Measurements from ENCODE around the gene BICDL1. TPM values are rescaled to one million over a fixed set of nuclear protein-coding genes. Genes with fewer than 3 reads are reported as not detected.
A peak's percentile ranks its signal among the peaks of the same experiment; 100 is the strongest.

Gene BICDL1
- total RNA-seq, 2 experiments from 2014 or later = 98.5 to 100 TPM

DNA sequence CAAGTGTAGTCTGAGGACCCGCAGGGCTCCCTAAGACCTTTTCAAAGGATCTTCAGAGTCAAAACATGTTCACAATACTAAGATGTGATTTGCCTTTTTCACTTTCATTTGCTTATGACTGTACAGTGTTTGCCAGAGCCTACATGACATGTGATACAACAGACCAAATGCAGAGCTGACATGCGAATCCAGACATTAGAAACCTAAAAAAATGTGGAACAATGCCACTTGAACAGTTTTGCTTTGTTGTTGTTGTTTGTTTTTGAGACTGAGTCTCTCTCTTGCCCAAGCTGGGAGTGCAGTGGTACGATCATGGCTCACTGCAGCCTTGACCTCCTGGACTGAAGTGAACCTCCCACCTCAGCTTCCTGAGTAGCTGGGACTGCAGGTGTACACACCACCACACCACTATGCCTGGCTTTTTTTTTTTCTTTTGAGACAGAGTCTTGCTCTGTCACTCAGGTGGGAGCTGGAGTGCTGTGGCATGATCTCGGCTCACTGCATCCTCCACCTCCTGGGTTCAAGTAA is 132.8 kb downstream of the BICDL1 start:
- no peaks in the 10 kb centered on the region for H3K9me3 Mint-ChIP-seq
- H3K36me3 Mint-ChIP-seq = peaks cover 6% of the 10 kb centered on the region
- DNase-seq (no peak), ATAC-seq (ENCODE audit: low read depth) (peak; percentile 18)
- POLR2A ChIA-PET = interaction anchor here (0.7 to 4.0 kb wide), 6 partner anchors 11 to 169 kb away, joined by 3 to 16 read pairs (median 8); partner anchors contain the start of genes RNU4-2 and RPLP0
- peak overlapping the region; percentile 71 for H3K27ac Mint-ChIP-seq
- peak overlapping the region; percentile 38 for H3K4me3 Mint-ChIP-seq
- H3K27me3 Mint-ChIP-seq = no peaks in the 10 kb centered on the region
- peaks cover 49% of the 10 kb centered on the region for H3K4me1 Mint-ChIP-seq

DNA sequence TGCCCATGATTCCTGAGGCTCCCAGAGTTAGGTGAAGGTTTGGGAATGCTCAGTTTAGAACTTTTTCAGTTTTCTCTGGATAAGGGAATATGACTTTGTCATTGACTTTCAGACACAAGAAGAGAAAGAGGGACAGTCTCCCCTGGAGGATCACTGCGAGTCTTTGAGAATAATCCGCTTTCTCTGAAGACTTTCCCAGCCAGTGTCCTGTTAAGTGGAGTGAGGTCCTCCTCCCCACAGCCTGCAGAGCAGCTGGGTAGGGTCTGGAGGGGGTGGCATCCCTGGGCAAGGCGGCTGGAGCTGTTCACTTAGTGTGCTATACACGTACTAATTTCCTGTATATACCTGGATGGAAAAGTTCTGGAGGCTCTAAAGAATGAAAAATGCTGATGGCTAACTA is 136.0 kb downstream of the BICDL1 start:
- Mint-ChIP-seq H3K36me3 (peaks cover 15% of the 10 kb centered on the region), H3K4me1 (peaks cover 32% of the 10 kb centered on the region), H3K9me3 (no peaks in the 10 kb centered on the region), H3K4me3 (no peak overlapping the region), H3K27me3 (no peaks in the 10 kb centered on the region), H3K27ac (no peak overlapping the region)
- POLR2A ChIA-PET = interaction anchor here (0.7 to 2.3 kb wide), 2 partner anchors 21 to 76 kb away, joined by 3 to 8 read pairs; partner anchors contain the start of gene RPLP0
- DNase-seq = no peak
- ATAC-seq (ENCODE audit: low read depth) = no peak

DNA sequence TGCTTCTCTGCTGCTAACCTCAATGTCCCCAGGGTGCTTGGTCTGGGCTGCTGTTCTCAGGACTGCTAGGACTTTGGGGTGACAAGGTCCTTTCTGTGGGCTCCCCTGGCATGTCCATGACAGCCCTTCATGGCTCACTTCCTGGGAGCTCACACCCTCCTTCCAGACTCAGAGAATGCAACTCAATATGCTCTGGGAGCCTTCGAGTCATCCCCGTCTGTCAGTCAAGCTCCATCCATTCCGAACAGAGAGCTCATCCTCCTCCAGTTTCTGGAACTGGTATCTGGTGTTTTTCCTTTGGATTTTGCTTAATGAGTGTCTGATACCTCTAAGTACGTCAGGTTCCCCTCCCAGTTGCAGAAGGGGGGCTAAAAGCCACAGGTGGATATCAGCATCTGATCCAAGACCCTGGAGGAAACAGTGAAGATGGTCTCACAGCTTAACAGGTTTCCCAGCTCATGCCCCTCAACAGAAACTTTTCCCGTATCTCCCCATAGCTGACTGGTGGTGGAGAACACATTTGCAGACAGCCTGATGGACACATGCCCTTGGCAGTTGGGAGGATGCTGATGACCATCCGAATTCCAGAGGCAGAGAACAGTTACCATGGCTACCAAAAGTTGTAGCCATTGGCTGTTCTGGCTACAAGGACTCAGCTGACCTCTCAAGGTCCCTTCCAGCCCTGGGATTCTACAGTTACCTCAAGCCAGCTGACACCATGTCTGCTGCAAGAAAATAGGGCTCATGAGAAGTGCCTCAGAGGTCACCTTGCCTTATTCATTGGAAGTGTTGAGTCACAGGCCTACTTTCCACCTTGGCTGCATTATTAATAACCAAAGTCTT is 137.0 kb downstream of the BICDL1 start:
- Mint-ChIP-seq H3K4me1 (peaks cover 24% of the 10 kb centered on the region), H3K9me3 (no peaks in the 10 kb centered on the region), H3K27me3 (no peaks in the 10 kb centered on the region), H3K4me3 (no peak overlapping the region), H3K36me3 (peaks cover 15% of the 10 kb centered on the region), H3K27ac (no peak overlapping the region)
- no peak for DNase-seq
- POLR2A ChIA-PET = interaction anchor here (0.7 to 2.3 kb wide), 5 partner anchors 9 to 166 kb away, joined by 3 to 8 read pairs (median 3); partner anchors contain the start of genes RNU4-2 and RPLP0
- ATAC-seq (ENCODE audit: low read depth) = no peak

DNA sequence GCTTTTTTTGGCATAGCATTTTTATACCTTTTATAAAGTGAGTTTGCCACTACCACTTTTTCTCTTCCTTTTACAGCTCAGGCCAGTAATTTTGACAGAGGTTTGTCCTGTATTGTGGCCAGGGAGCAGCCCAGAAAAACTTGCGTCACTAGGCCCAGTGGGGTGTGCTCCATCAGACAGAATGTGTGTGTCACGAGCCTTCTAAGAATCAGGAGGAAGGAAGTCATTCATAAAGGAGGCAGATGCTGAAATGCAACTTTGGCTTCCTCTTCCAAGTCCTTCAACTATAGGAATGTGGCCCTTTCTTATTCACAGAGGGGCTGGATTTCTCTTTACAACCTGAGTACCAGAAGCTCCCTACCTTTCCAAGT is 137.6 kb downstream of the BICDL1 start:
- Mint-ChIP-seq H3K4me1 (peaks cover 18% of the 10 kb centered on the region), H3K4me3 (no peak overlapping the region), H3K27ac (peak overlapping the region; percentile 48), H3K9me3 (no peaks in the 10 kb centered on the region), H3K27me3 (no peaks in the 10 kb centered on the region), H3K36me3 (peaks cover 16% of the 10 kb centered on the region)
- DNase-seq (no peak), ATAC-seq (ENCODE audit: low read depth) (no peak)
- POLR2A ChIA-PET = interaction anchor here (1.0 to 1.6 kb wide), 3 partner anchors 12 to 165 kb away, joined by 3 to 5 read pairs (median 3); partner anchors contain the start of gene RNU4-2

DNA sequence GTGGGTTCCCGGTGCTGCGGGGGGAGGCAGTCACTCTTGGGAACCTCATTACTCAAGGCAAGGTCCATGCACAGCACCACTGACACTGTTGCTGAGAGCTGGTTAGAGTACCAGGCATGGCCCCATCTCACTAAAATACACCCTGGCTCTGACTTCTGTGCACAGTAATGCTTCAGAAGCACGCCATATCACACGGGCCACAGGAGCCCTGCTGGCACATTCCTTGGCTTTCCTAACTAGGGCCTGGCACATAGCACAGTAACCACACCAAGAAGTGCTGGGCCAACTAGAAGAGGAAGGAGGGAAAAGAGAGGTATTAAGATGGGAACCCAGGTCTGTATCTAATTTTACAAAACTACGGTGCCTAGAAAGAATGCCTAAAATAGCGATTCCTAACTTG is 141.0 kb downstream of the BICDL1 start:
- peaks cover 20% of the 10 kb centered on the region for H3K36me3 Mint-ChIP-seq
- H3K9me3 Mint-ChIP-seq = no peaks in the 10 kb centered on the region

DNA sequence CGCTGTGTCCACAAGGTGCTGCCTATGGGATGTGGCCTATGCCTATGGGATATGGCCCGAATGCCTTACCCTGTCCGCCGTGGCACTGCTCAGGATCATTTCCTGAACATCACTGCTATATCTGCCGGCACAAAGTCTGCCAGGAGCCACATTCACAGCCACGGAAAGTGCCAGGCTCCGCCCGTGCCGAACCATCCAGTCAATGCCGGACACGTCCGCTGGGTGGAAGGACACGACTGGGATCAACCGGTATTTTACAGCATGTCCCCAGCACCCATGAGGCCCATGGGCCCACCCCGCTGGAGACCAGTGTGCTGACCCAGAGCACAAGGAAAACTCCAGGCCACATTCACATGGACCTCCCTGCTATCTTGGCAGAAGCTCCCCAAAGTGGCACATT is 142.1 kb downstream of the BICDL1 start:
- Mint-ChIP-seq H3K27ac (no peak overlapping the region), H3K4me1 (peaks cover 1% of the 10 kb centered on the region), H3K9me3 (no peaks in the 10 kb centered on the region), H3K36me3 (peaks cover 22% of the 10 kb centered on the region), H3K27me3 (no peaks in the 10 kb centered on the region), H3K4me3 (no peak overlapping the region)
- DNase-seq = no peak
- POLR2A ChIA-PET = interaction anchor here (1.1 to 1.5 kb wide), 2 partner anchors 20 to 70 kb away, joined by 4 to 5 read pairs; partner anchors contain the start of gene RPLP0
- ATAC-seq (ENCODE audit: low read depth) = no peak

More for the DNA sequence above, 141.0 kb downstream of the BICDL1 start:
- no peak overlapping the region for H3K4me3 Mint-ChIP-seq
- no peak overlapping the region for H3K27ac Mint-ChIP-seq
- no peaks in the 10 kb centered on the region for H3K27me3 Mint-ChIP-seq
- ATAC-seq (ENCODE audit: low read depth) (no peak), DNase-seq (no peak)
- POLR2A ChIA-PET = no interaction called here
- H3K4me1 Mint-ChIP-seq = peaks cover 1% of the 10 kb centered on the region

DNA sequence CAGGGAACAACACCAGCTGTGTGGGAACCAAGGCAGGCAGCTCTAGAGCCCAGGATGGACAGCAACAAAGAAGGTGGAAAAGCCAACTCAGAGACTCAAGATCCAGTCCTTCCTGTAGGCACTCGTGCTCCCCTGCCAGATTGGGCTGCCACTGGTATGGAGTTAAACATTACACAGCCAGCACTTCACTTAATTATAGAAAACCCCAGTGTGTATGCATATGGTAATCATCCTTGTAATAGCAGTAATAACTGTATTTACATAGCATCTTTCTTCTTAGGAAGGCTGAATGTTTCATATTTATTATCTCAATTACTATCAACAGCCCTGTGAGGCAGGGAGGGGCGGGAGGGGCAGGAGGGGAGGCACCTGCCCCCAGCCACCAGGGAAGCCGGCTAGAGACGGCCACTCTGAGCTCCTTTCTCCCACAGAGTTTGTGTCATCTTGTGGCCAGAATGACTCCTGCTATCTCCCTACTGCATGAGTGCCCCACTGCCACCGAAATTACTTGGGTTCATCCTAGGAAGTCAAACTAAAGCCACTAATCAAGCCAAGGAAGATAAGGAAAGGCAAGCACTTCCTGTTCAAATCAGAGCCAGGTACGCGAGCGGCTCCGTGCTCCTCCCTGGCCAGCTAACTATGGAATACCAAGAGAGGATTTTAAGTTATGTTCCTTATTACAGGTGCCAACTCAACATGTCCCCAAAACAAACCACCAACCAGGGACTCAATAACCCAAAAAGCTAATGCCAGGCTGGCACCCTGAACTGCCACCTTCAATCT is 143.2 kb downstream of the BICDL1 start:
- H3K27ac Mint-ChIP-seq = no peak overlapping the region
- ATAC-seq (ENCODE audit: low read depth) (no peak), DNase-seq (no peak)
- peaks cover 13% of the 10 kb centered on the region for H3K36me3 Mint-ChIP-seq
- no peaks in the 10 kb centered on the region for H3K9me3 Mint-ChIP-seq
- H3K4me3 Mint-ChIP-seq = no peak overlapping the region
- no peaks in the 10 kb centered on the region for H3K27me3 Mint-ChIP-seq
- POLR2A ChIA-PET = interaction anchor here (1.1 to 1.5 kb wide), 2 partner anchors 21 to 69 kb away, joined by 4 to 5 read pairs; partner anchors contain the start of gene RPLP0
- peaks cover under 1% of the 10 kb centered on the region for H3K4me1 Mint-ChIP-seq

DNA sequence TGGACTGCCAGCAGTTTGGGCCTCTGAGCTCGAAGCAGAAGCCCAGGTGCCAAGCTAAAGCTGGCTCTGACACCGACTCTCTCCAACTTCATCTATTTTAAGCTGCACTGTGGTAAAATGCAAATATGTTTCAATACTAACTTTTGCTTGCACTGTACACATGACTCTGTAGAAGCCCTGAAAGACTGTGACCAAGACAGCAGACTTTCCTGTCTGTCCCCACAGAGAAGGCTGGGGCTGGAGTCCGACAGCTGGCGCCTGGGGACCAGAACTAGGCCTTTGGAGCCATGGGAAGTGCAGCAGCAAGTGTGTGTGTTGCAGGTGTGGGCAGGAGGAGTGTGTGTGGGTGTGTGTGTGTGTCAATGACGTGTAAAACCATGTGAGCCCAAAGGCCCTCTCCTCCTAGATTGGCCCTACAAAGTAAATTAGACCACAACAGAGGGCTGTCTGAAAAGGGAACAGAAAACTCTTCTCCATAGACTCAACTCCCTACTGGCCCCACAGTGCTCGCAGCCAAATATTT is 143.9 kb downstream of the BICDL1 start:
- H3K9me3 Mint-ChIP-seq = no peaks in the 10 kb centered on the region
- no peaks in the 10 kb centered on the region for H3K27me3 Mint-ChIP-seq
- no peaks in the 10 kb centered on the region for H3K4me1 Mint-ChIP-seq
- ATAC-seq (ENCODE audit: low read depth) (no peak), DNase-seq (no peak)
- POLR2A ChIA-PET = interaction anchor here (0.7 kb wide), 1 partner anchor 16 kb away, joined by 3 read pairs; the partner anchor contains the start of gene RAB35
- peak overlapping the region; percentile 30 for H3K27ac Mint-ChIP-seq
- no peak overlapping the region for H3K4me3 Mint-ChIP-seq
- peaks cover 13% of the 10 kb centered on the region for H3K36me3 Mint-ChIP-seq

DNA sequence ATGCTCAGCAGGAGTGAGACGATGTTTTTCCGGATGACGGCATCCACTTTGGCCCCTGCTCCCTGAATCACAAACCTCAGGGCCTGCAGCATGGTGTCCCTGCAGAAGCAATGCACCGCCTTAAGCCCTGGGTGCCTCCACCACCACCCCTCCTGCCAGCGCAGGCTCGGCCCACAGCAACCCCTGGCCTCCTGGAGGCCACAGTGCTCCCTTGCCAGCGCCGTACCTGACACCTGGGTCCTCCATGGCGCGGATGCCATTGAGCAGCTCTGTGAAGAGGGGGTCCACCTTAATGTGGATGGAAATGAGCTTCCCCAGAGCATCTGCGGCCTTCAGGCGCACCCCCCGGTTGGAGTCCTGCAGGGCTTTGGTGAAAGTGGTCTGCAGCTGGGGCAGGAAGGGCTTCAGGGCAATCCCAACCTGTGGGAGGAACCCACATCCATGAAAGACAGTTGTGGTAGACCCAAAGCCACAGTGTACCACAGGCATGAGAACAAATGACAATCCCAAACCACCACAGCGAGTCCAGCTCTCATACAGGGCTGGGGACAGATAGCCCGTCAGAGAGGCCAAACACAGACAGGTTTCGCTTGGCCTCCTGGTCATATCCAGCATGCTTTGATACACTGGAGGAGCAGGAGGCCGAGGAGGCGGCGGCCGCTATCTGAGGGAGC is 145.4 kb downstream of the BICDL1 start:
- H3K9me3 Mint-ChIP-seq = no peaks in the 10 kb centered on the region
- H3K27ac Mint-ChIP-seq = no peak overlapping the region
- H3K4me3 Mint-ChIP-seq = no peak overlapping the region
- ATAC-seq (ENCODE audit: low read depth) = no peak
- H3K4me1 Mint-ChIP-seq = no peaks in the 10 kb centered on the region
- no peaks in the 10 kb centered on the region for H3K27me3 Mint-ChIP-seq
- peaks cover 17% of the 10 kb centered on the region for H3K36me3 Mint-ChIP-seq
- POLR2A ChIA-PET = no interaction called here
- no peak for DNase-seq

DNA sequence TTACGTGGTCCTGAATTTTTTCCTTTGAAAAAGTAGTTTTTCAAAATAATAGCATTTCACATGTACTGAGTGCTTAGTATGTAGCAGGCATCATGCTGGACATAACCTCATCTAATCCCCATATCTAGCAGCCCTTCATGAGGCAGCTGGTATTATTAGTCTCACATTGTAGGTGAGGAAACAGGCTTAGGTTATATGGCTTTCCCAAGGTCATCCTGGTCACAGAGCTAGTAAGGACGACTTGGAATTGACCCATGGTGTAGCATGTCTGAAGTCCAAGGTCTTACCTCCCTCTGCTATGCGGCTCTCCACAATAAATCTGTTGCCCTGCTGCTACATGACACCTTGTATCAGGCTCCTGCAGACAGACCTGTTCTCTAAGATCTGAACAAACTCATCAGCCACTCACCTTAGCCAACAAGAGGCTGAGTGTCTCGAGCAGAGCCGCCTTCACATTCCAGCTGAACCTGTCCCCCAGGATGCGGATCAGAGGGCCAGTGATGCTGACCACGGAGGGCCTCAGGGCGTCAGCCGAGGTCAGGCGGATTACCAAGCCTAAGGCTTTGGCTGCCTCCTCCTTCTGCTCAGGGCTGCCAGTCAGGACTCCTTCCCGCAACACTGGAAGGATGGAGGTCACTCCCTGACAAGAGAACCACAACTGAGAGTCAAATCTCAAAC is 147.2 kb downstream of the BICDL1 start:
- H3K4me1 Mint-ChIP-seq = no peaks in the 10 kb centered on the region
- H3K27me3 Mint-ChIP-seq = no peaks in the 10 kb centered on the region
- H3K9me3 Mint-ChIP-seq = no peaks in the 10 kb centered on the region
- ATAC-seq (ENCODE audit: low read depth) (no peak), DNase-seq (no peak)
- POLR2A ChIA-PET = no interaction called here
- H3K36me3 Mint-ChIP-seq = peaks cover 28% of the 10 kb centered on the region
- H3K27ac Mint-ChIP-seq = no peak overlapping the region
- no peak overlapping the region for H3K4me3 Mint-ChIP-seq

DNA sequence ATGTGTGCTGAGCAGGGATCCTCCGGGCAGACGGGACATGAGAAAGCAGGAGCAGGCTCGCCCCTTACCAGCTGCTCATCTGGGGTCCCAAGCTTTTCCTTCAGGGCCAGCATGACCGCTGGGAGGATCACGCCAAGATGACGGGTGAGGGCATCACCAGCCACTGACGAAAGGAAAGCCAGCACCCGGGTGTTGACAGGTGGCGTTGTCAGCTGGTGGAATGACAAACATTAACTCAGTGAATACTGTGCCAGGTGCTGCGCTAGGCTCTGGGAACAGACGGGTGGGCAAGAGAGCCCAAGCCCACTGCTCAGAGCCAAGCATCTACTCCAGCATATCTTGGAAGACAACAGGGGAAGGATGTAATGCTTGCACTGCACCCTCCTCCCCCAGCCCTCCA is 148.8 kb downstream of the BICDL1 start:
- no peaks in the 10 kb centered on the region for H3K4me1 Mint-ChIP-seq
- H3K4me3 Mint-ChIP-seq = no peak overlapping the region
- H3K27ac Mint-ChIP-seq = no peak overlapping the region
- H3K9me3 Mint-ChIP-seq = no peaks in the 10 kb centered on the region
- DNase-seq = no peak
- no peak for ATAC-seq (ENCODE audit: low read depth)
- POLR2A ChIA-PET = no interaction called here
- peaks cover 31% of the 10 kb centered on the region for H3K36me3 Mint-ChIP-seq
- H3K27me3 Mint-ChIP-seq = no peaks in the 10 kb centered on the region

DNA sequence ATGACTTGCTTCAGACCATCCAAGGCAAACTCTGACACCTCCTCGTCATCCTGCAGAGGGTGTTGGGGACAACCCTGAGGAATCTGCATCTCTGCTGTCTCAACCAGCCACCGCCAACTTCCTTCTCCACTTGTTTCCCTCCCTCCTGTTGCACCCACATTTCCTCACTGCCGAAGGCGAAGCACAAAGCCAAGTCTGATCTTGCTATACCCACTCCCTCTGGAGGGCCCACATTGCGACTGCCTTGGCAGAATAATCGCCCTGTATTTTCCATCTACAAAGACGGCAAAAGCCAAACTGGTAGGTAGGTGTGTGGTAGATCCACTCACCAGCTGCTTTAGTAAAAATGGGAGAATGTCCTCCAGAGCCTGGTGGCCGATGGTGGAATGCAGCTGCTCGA is 149.3 kb downstream of the BICDL1 start:
- Mint-ChIP-seq H3K36me3 (peaks cover 31% of the 10 kb centered on the region), H3K27me3 (no peaks in the 10 kb centered on the region), H3K27ac (no peak overlapping the region), H3K9me3 (no peaks in the 10 kb centered on the region), H3K4me3 (no peak overlapping the region), H3K4me1 (no peaks in the 10 kb centered on the region)
- DNase-seq (no peak), ATAC-seq (ENCODE audit: low read depth) (no peak)
- POLR2A ChIA-PET = interaction anchor here (1.3 kb wide), 1 partner anchor 11 kb away, joined by 3 read pairs; no protein-coding TSS in a partner anchor
